ENCODE measurements around the gene MTMR6.

DNA sequence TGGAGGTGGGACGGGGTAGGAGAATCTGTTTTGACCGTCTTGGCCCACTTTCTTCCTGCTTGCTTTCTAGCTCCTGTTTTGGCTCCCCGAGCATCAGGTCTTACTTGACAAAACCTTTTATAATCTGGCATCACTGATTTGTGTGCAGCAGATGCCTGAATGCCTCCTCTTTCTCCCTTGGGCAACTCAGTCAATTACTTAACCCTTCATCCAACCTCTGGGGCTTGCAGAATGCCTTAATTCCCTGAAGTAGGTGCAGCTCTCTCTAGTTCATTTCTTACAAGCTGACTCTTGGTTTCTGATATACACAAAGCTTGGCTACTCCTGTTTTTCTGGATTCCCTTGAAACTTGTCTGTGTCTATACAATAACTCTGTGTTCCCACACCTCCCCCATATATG, 8.4 kb upstream of the MTMR6 start:
- TF ChIP-seq POLR2AphosphoS5 (IDR thresholded peaks at IDR 0.05; ENCODE audit: borderline replicate concordance, low read depth, low read length) (no peak), EZH2 (IDR thresholded peaks at IDR 0.05) (no peak), FOXP2 (optimal IDR thresholded peaks at IDR 0.05; ENCODE audit: control extremely low read depth, extremely low read length, insufficient read depth) (no peak)

Measured in SK-N-MC (cell line).